ENCODE measurements around the gene ZNF526. TPM values are rescaled to one million over a fixed set of nuclear protein-coding genes. Genes with fewer than 3 reads are reported as not detected.

The ZNF526 gene
- 9.6 TPM for total RNA-seq
- long read RNA-seq, full-length matches to known transcripts: 9 of 19 reads
- long read RNA-seq, partial matches to known transcripts: 8 of 19 reads
- long read RNA-seq, other reads (novel, unspliced or antisense): 2 of 19 reads

- Histone ChIP-seq H3K4me1 (peaks cover 34% of the 10 kb centered on the region), H3K4me3 (peak within 1 kb of the TSS; percentile 76), H3K36me3 (peaks cover 13% of the 10 kb centered on the region), H3K27me3 (no peaks in the 10 kb centered on the region), H3K9me3 (no peaks in the 10 kb centered on the region), H3K27ac (peak within 1 kb of the TSS; percentile 72)
- DNase-seq: peak; percentile 98
- intact Hi-C loops (cut with DNase I): no loop called here
- TF ChIP-seq CTCF (IDR thresholded peaks at IDR 0.05): no peak
- peak; percentile 93 for ATAC-seq
These were observed at the start of gene ZNF526 for GRCh38 chr19:42219812-42220750. Gene ZNF526, plus strand, starts transcription at chr19:42220312. Its CDS starts 4,092 bp downstream, at chr19:42224404.

GRCh38 chr19:42170715-42171114 is 49.4 kb upstream of the ZNF526 start:
- ATAC-seq (no peak), DNase-seq (no peak)
- intact Hi-C loops (cut with DNase I): no loop called here
- Histone ChIP-seq H3K9me3 (no peaks in the 10 kb centered on the region), H3K4me3 (no peak overlapping the region), H3K4me1 (no peaks in the 10 kb centered on the region), H3K36me3 (no peaks in the 10 kb centered on the region), H3K27ac (no peak overlapping the region), H3K27me3 (peaks cover 19% of the 10 kb centered on the region)
- no peak for TF ChIP-seq CTCF (IDR thresholded peaks at IDR 0.05)

GRCh38 chr19:42172261-42172660 is 47.9 kb upstream of the ZNF526 start:
- intact Hi-C loops (cut with DNase I): no loop called here
- Histone ChIP-seq H3K4me3 (no peak overlapping the region), H3K36me3 (no peaks in the 10 kb centered on the region), H3K27me3 (peaks cover 28% of the 10 kb centered on the region), H3K4me1 (no peaks in the 10 kb centered on the region), H3K9me3 (no peaks in the 10 kb centered on the region), H3K27ac (no peak overlapping the region)
- no peak for TF ChIP-seq CTCF (IDR thresholded peaks at IDR 0.05)
- DNase-seq (no peak), ATAC-seq (no peak)

GRCh38 chr19:42173695-42174094 is 46.4 kb upstream of the ZNF526 start:
- no peak overlapping the region for H3K27ac ChIP-seq
- no peak for DNase-seq
- no peak for TF ChIP-seq CTCF (IDR thresholded peaks at IDR 0.05)
- H3K4me1 ChIP-seq: no peaks in the 10 kb centered on the region
- intact Hi-C loops (cut with DNase I): no loop called here
- H3K4me3 ChIP-seq: no peak overlapping the region
- no peaks in the 10 kb centered on the region for H3K36me3 ChIP-seq
- H3K27me3 ChIP-seq: peaks cover 42% of the 10 kb centered on the region
- no peaks in the 10 kb centered on the region for H3K9me3 ChIP-seq
- no peak for ATAC-seq

GRCh38 chr19:42174188-42174587 is 45.9 kb upstream of the ZNF526 start:
- DNase-seq: no peak
- H3K4me1 ChIP-seq: no peaks in the 10 kb centered on the region
- no peaks in the 10 kb centered on the region for H3K9me3 ChIP-seq
- no peak for TF ChIP-seq CTCF (IDR thresholded peaks at IDR 0.05)
- H3K27ac ChIP-seq: no peak overlapping the region
- ATAC-seq: no peak
- peaks cover 47% of the 10 kb centered on the region for H3K27me3 ChIP-seq
- no peak overlapping the region for H3K4me3 ChIP-seq
- intact Hi-C loops (cut with DNase I): no loop called here
- H3K36me3 ChIP-seq: no peaks in the 10 kb centered on the region

Data from upper lobe of right lung (tissue), 1 donor.